Measurements from ENCODE around the gene CD96.

DNA sequence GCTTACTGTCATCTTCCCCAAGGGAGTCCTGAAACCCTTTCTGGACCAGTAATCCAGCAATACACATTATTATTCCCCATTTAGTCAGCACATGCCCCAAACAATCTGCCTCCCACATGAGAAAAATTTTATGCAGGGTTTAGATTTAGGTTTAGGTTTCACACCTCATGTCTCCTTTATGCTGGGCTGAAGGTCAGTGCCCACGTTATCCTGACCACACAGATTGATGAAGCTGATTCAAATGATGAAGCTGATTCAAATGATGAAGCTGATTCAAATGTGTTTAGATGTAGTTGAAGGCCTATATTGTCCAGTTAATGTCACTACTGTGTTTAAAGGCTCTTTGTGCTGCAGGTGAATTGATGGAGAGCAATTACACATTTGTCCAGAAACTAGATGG, 71.3 kb downstream of the CD96 start:
- TF ChIP-seq POLR2AphosphoS5 (IDR thresholded peaks at IDR 0.05) (no peak), RAD21 (conservative IDR thresholded peaks at IDR 0.05) (no peak), EZH2 (IDR thresholded peaks at IDR 0.05; ENCODE audit: borderline replicate concordance, insufficient read depth, low read length, poor library complexity, severe bottlenecking) (no peak), SMC3 (conservative IDR thresholded peaks at IDR 0.05; ENCODE audit: poor library complexity) (no peak), MXI1 (conservative IDR thresholded peaks at IDR 0.05; ENCODE audit: poor library complexity, severe bottlenecking) (no peak)
- TF ChIP-seq, protein P1, sequence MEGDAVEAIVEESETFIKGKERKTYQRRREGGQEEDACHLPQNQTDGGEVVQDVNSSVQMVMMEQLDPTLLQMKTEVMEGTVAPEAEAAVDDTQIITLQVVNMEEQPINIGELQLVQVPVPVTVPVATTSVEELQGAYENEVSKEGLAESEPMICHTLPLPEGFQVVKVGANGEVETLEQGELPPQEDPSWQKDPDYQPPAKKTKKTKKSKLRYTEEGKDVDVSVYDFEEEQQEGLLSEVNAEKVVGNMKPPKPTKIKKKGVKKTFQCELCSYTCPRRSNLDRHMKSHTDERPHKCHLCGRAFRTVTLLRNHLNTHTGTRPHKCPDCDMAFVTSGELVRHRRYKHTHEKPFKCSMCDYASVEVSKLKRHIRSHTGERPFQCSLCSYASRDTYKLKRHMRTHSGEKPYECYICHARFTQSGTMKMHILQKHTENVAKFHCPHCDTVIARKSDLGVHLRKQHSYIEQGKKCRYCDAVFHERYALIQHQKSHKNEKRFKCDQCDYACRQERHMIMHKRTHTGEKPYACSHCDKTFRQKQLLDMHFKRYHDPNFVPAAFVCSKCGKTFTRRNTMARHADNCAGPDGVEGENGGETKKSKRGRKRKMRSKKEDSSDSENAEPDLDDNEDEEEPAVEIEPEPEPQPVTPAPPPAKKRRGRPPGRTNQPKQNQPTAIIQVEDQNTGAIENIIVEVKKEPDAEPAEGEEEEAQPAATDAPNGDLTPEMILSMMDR (IDR thresholded peaks at IDR 0.05; ENCODE audit: poor library complexity, severe bottlenecking), result no peak
